Neural progenitor cell (in vitro differentiated cells): ENCODE results near the gene MYRIP. TPM values are rescaled to one million over a fixed set of nuclear protein-coding genes. Genes with fewer than 3 reads are reported as not detected.
A peak's percentile ranks its signal among the peaks of the same experiment; 100 is the strongest.

ENCODE experiments used
- DNase-seq: peaks from one replicate; pipeline ENCODE4 v3.0.0-alpha.2; 2016; ENCODE audit warnings: low spot score
- H2AFZ ChIP-seq: fragments of 200-600 bp; sonication (generic); replicated peaks from 2 replicates; pipeline ENCODE4 v1.6.1; 2016; ENCODE audit warnings: antibody characterized with exemption
- H3F3A ChIP-seq: fragments of 200-600 bp; sonication (generic); 2 replicates; pipeline ENCODE4 v1.6.1; 2016; ENCODE audit warnings: antibody characterized with exemption, low read depth
- H3K27ac ChIP-seq: fragments of 200-600 bp; sonication (generic); 2 replicates; pipeline ENCODE4 v1.5.1; 2016; ENCODE audit warnings: mild to moderate bottlenecking
- H3K27me3 ChIP-seq: fragments of 200-600 bp; sonication (generic); 2 replicates; pipeline ENCODE4 v1.6.1; 2016; ENCODE audit warnings: mild to moderate bottlenecking, moderate library complexity
- H3K36me3 ChIP-seq: fragments of 200-600 bp; sonication (generic); 2 replicates; pipeline ENCODE4 v1.5.1; 2016
- H3K4me1 ChIP-seq: fragments of 200-600 bp; sonication (generic); 2 replicates; pipeline ENCODE4 v1.6.1; 2016; ENCODE audit warnings: mixed run types
- H3K4me2 ChIP-seq: fragments of 200-600 bp; sonication (generic); 2 replicates; pipeline ENCODE4 v1.6.1; 2016
- H3K4me3 ChIP-seq: fragments of 200-600 bp; sonication (generic); 2 replicates; pipeline ENCODE4 v1.5.1; 2016
- H3K79me2 ChIP-seq: fragments of 200-600 bp; sonication (generic); 2 replicates; pipeline ENCODE4 v1.6.1; 2016; ENCODE audit warnings: low read depth
- H3K9ac ChIP-seq: fragments of 200-600 bp; sonication (generic); 2 replicates; pipeline ENCODE4 v1.6.1; 2016
- H3K9me3 ChIP-seq: fragments of 200-600 bp; sonication (generic); 2 replicates; pipeline ENCODE4 v1.5.1; 2016; ENCODE audit warnings: low read depth
- H4K20me1 ChIP-seq: fragments of 200-600 bp; sonication (generic); 2 replicates; pipeline ENCODE4 v1.6.1; 2016; ENCODE audit warnings: low read depth
- H3K27ac Mint-ChIP-seq: 3 replicates; pipeline ENCODE4 v1.8.0; 2021; ENCODE audit warnings: mixed read lengths
- H3K27me3 Mint-ChIP-seq: 2 replicates; pipeline ENCODE4 v1.8.0; 2022; ENCODE audit warnings: low read depth, mild to moderate bottlenecking, inconsistent platforms, moderate library complexity, mixed read lengths; ENCODE audit not compliant: insufficient read depth
- H3K36me3 Mint-ChIP-seq: 3 replicates; pipeline ENCODE4 v1.8.0; 2021; ENCODE audit warnings: mixed read lengths
- H3K4me1 Mint-ChIP-seq: 3 replicates; pipeline ENCODE4 v1.8.0; 2021; ENCODE audit warnings: mixed read lengths
- H3K4me3 Mint-ChIP-seq: 3 replicates; pipeline ENCODE4 v1.8.0; 2021; ENCODE audit warnings: mild to moderate bottlenecking, moderate library complexity, mixed read lengths
- H3K9me3 Mint-ChIP-seq: 3 replicates; pipeline ENCODE4 v1.8.0; 2020; ENCODE audit warnings: mixed read lengths
- EZH2 ChIP-seq: fragments of 200-600 bp; sonication (generic); IDR thresholded peaks from 2 replicates; pipeline ENCODE4 v1.6.1; 2017; ENCODE audit warnings: antibody characterized with exemption, mild to moderate bottlenecking, moderate library complexity
- EZH2phosphoT487 ChIP-seq: fragments of 200-600 bp; sonication (generic); IDR thresholded peaks from 2 replicates; pipeline ENCODE4 v1.6.1; 2017; ENCODE audit warnings: antibody characterized with exemption
- small RNA-seq: library from RNA; depleted of rRNA; stranded (forward); fragments of <200 nt; gene quantifications from one replicate; pipeline ENCODE3, GENCODE V24; 2015
- total RNA-seq: library from RNA; depleted of rRNA; stranded (reverse); fragments of >200 nt; gene quantifications from 2 replicates; pipeline ENCODE4 v1.2.3, GENCODE V29; 2015; ENCODE audit warnings: low replicate concordance
- TF ChIP-seq, protein P1 (sequence below): fragments of 200-600 bp; sonication (generic); IDR thresholded peaks from 2 replicates; pipeline ENCODE4 v1.5.1; 2017; ENCODE audit warnings: antibody characterized with exemption, mild to moderate bottlenecking

MYRIP gene
- total RNA-seq, 1 donor from 2014 or later, result 0.62 TPM

DNA sequence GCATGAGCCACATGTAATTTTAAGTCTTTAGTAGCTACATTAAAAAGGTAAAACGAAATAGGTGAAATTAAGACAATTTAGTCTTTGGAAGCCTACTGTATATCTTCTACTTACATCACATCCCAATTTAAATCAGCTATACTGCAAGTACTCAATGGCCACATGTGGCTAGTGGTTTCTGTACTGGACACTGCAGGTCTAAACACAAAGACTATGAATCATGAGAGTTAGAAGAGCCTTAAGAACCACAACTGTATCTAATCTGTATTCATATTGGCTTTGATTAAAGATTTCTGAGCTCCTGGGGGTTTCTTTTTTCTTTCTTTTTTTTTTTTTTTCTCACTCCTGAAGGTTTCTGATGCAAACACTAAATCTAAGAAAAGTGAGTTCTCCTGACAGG is 497.8 kb downstream of the MYRIP start:
- Mint-ChIP-seq H3K36me3 (peaks cover 11% of the 10 kb centered on the region), H3K27ac (no peak overlapping the region), H3K4me1 (peaks cover 17% of the 10 kb centered on the region), H3K27me3 (peaks cover 5% of the 10 kb centered on the region), H3K4me3 (no peak overlapping the region), H3K9me3 (no peaks in the 10 kb centered on the region)
- DNase-seq, result no peak
- TF ChIP-seq EZH2, result no peak
- TF ChIP-seq, protein P1, sequence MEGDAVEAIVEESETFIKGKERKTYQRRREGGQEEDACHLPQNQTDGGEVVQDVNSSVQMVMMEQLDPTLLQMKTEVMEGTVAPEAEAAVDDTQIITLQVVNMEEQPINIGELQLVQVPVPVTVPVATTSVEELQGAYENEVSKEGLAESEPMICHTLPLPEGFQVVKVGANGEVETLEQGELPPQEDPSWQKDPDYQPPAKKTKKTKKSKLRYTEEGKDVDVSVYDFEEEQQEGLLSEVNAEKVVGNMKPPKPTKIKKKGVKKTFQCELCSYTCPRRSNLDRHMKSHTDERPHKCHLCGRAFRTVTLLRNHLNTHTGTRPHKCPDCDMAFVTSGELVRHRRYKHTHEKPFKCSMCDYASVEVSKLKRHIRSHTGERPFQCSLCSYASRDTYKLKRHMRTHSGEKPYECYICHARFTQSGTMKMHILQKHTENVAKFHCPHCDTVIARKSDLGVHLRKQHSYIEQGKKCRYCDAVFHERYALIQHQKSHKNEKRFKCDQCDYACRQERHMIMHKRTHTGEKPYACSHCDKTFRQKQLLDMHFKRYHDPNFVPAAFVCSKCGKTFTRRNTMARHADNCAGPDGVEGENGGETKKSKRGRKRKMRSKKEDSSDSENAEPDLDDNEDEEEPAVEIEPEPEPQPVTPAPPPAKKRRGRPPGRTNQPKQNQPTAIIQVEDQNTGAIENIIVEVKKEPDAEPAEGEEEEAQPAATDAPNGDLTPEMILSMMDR, result no peak
- no peak for TF ChIP-seq EZH2phosphoT487
- no peaks in the 10 kb centered on the region for H4K20me1 ChIP-seq
- peaks cover 16% of the 10 kb centered on the region for H3K4me1 ChIP-seq
- H3K4me3 ChIP-seq, result no peak overlapping the region
- H3K79me2 ChIP-seq, result peaks cover 26% of the 10 kb centered on the region
- H2AFZ ChIP-seq, result no peak overlapping the region
- peaks cover 12% of the 10 kb centered on the region for H3K36me3 ChIP-seq
- H3K4me2 ChIP-seq, result no peak overlapping the region
- H3K9ac ChIP-seq, result no peak overlapping the region
- no peaks in the 10 kb centered on the region for H3K9me3 ChIP-seq
- peaks cover 7% of the 10 kb centered on the region for H3F3A ChIP-seq
- H3K27me3 ChIP-seq, result no peaks in the 10 kb centered on the region
- no peak overlapping the region for H3K27ac ChIP-seq

DNA sequence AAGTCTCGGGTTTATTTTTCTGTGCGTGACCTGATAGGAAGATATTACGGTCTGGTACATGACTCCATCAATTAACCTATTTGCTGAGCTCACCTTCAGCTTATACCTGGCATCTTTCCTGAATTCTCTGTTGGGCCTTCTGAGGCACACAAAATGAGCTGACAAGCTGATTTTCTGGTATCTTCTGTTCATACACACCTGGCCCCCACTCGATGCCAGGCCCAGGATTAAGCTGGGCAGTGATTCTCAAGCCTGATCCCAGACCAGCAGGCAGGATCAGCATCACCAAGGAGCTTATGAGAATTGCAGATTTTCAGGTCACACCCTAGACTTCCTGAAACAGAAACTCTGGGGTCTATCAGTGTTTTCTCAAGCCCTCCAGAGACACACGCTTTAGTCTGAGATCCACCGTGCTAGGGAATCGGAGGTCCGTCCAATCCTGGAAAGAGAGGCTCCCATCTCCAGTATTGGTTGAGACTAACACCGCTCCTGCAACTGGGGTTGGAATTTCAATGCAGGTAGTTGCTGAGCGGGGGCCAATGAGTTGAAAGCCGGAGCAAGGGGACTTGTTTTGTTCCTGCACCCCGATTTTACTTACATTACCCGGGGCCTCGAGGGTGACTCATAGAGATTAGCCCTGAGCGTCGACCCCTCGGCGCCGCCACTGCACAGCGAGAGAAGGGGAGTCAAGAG is 499.5 kb downstream of the MYRIP start:
- TF ChIP-seq, protein P1, result no peak
- TF ChIP-seq EZH2 (no peak), EZH2phosphoT487 (no peak)
- Histone ChIP-seq H3K4me2 (peak overlapping the region; percentile 74), H2AFZ (peak overlapping the region; percentile 91), H4K20me1 (no peaks in the 10 kb centered on the region), H3K4me3 (peak overlapping the region; percentile 95), H3K27me3 (no peaks in the 10 kb centered on the region), H3K79me2 (peaks cover 28% of the 10 kb centered on the region), H3K9ac (no peak overlapping the region), H3K36me3 (peaks cover 18% of the 10 kb centered on the region), H3K4me1 (peaks cover 17% of the 10 kb centered on the region), H3F3A (peaks cover 14% of the 10 kb centered on the region), H3K27ac (no peak overlapping the region), H3K9me3 (no peaks in the 10 kb centered on the region)
- peaks cover 19% of the 10 kb centered on the region for H3K36me3 Mint-ChIP-seq
- peak overlapping the region; percentile 99 for H3K4me3 Mint-ChIP-seq
- peaks cover 17% of the 10 kb centered on the region for H3K4me1 Mint-ChIP-seq
- H3K27ac Mint-ChIP-seq, result peak overlapping the region; percentile 60
- no peaks in the 10 kb centered on the region for H3K9me3 Mint-ChIP-seq
- no peak for DNase-seq
- peaks cover 5% of the 10 kb centered on the region for H3K27me3 Mint-ChIP-seq

DNA sequence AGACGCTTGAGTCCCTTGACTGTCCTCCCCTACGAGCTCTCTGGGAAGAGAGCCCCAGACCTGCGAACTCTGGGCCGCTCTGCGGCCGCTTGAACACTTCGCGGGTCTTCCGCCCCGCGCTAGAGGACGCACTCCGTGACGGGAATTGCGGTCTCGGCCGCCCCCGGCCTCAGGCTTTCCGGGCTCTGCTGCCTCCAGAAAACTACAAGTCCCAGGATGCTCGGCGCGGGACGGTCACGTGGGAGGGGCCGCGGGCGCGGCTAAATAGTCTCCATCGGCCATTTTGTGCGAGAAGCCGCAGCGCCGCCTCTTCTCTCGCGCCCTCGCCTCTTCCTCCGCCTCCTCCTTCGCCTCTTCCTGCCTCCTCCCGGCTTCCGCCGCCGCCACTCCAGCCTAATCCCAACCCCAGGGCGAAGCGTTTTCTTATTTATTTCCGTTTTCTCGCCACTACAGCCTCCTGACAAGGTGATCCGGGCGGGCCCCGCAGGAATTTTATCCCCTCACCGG is 500.1 kb downstream of the MYRIP start, which contains the start of gene EIF1B:
Gene EIF1B (plus strand): TSS at position 290 of the 507 bp plus-strand sequence. CDS start 235 bp downstream, outside the sequence.
- DNase-seq, result peak; percentile 98
- Histone ChIP-seq H3K27me3 (no peaks in the 10 kb centered on the region), H4K20me1 (no peaks in the 10 kb centered on the region), H3K9me3 (no peaks in the 10 kb centered on the region), H2AFZ (peak within 1 kb of the TSS; percentile 91), H3K27ac (peak within 1 kb of the TSS; percentile 95), H3K4me2 (peak within 1 kb of the TSS; percentile 96), H3K4me3 (peak within 1 kb of the TSS; percentile 95), H3K4me1 (peaks cover 17% of the 10 kb centered on the region), H3K9ac (peak within 1 kb of the TSS; percentile 96), H3K79me2 (peaks cover 28% of the 10 kb centered on the region), H3K36me3 (peaks cover 18% of the 10 kb centered on the region), H3F3A (peaks cover 20% of the 10 kb centered on the region)
- H3K9me3 Mint-ChIP-seq, result no peaks in the 10 kb centered on the region
- peaks cover 19% of the 10 kb centered on the region for H3K36me3 Mint-ChIP-seq
- H3K4me3 Mint-ChIP-seq, result peak within 1 kb of the TSS; percentile 99
- H3K27ac Mint-ChIP-seq, result peak within 1 kb of the TSS; percentile 99
- TF ChIP-seq, protein P1, result peak; percentile 89
- no peak for TF ChIP-seq EZH2phosphoT487
- peak; percentile 15 for TF ChIP-seq EZH2
- H3K27me3 Mint-ChIP-seq, result peaks cover 5% of the 10 kb centered on the region
- H3K4me1 Mint-ChIP-seq, result peaks cover 17% of the 10 kb centered on the region

Small RNA genes within 50 kb of the gene (small RNA-seq; reads per million reads assigned to genes)
- not detected for gene RF00264
- gene RN7SL411P, result not detected
- not detected for gene RNU4-56P
